Prostate gland (tissue), 2 donors: ENCODE measurements around the gene UBA7.
"Not testable (repeated sequence)": the region's sequence is repeated elsewhere in the genome, so short reads cannot be mapped to it uniquely, and the experiment has no call there.

ENCODE experiments used
- POLR2AphosphoS5 ChIP-seq: sonication (generic); formaldehyde crosslinking; IDR thresholded peaks from one replicate; pipeline ENCODE4 v1.6.1; 2017; ENCODE audit warnings: antibody characterized with exemption
- TF ChIP-seq, protein P1 (sequence below), 4 experiments: fragments of 200-600 bp in 2 of 4; fragments of 450-650 bp in 2 of 4; sonication (generic) in 2 of 4; IDR thresholded peaks; 1 replicate in 3 of 4; 2 replicates in 1 of 4; pipeline ENCODE4 v1.5.1; 2016 to 2019; ENCODE audit warnings: antibody characterized with exemption in 4 of 4, mild to moderate bottlenecking in 2 of 4, moderate library complexity in 2 of 4

DNA sequence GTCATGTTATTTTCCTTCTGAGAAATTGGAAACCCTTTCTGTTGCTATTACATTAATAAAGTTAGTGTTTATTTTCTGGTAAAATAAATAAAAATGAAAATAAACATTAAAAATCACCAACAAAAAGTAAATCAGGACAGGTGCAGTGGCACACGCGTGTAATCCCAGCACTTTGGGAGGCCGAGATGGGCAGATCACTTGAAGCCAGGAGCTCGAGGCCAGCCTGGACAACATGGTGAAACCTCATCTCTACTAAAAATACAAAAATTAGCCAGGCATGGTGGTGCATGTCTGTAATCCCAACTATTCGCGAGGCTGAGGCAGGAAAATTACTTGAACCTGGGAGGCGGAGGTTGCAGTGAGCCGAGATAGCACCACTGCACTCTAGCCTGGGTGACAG, 37.7 kb downstream of the UBA7 start:
- TF ChIP-seq, protein P1, sequence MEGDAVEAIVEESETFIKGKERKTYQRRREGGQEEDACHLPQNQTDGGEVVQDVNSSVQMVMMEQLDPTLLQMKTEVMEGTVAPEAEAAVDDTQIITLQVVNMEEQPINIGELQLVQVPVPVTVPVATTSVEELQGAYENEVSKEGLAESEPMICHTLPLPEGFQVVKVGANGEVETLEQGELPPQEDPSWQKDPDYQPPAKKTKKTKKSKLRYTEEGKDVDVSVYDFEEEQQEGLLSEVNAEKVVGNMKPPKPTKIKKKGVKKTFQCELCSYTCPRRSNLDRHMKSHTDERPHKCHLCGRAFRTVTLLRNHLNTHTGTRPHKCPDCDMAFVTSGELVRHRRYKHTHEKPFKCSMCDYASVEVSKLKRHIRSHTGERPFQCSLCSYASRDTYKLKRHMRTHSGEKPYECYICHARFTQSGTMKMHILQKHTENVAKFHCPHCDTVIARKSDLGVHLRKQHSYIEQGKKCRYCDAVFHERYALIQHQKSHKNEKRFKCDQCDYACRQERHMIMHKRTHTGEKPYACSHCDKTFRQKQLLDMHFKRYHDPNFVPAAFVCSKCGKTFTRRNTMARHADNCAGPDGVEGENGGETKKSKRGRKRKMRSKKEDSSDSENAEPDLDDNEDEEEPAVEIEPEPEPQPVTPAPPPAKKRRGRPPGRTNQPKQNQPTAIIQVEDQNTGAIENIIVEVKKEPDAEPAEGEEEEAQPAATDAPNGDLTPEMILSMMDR (IDR thresholded peaks at IDR 0.05) = not testable (repeated sequence)
- not testable (repeated sequence) for TF ChIP-seq POLR2AphosphoS5
